Esophagus (tissue), 2 donors: ENCODE measurements around the gene PICK1. TPM values are rescaled to one million over a fixed set of nuclear protein-coding genes. Genes with fewer than 3 reads are reported as not detected.

Source experiments
- H3K27ac ChIP-seq, 2 donors: one replicate each; pipeline ENCODE4 v1.5.1; 2013; ENCODE audit warnings: low read depth in 2 of 2, mild to moderate bottlenecking in 2 of 2, inconsistent platforms in 1 of 2, low read length in 1 of 2, moderate library complexity in 1 of 2
- H3K27me3 ChIP-seq, 2 donors: one replicate each; pipeline ENCODE4 v1.6.1; 2013; ENCODE audit warnings: low read length in 2 of 2, control low read depth in 1 of 2, mild to moderate bottlenecking in 1 of 2; ENCODE audit not compliant: insufficient read depth in 2 of 2, control insufficient read depth in 1 of 2
- H3K36me3 ChIP-seq, 2 donors: one replicate each; pipeline ENCODE4 v1.6.1; 2013; ENCODE audit warnings: low read length in 1 of 2; ENCODE audit not compliant: control insufficient read depth in 2 of 2, insufficient read depth in 2 of 2
- H3K4me1 ChIP-seq, 2 donors: one replicate each; pipeline ENCODE4 v1.6.1; 2013; ENCODE audit warnings: low read length in 1 of 2; ENCODE audit not compliant: control insufficient read depth in 2 of 2, insufficient read depth in 2 of 2
- H3K4me3 ChIP-seq, 2 donors: one replicate each; pipeline ENCODE4 v1.5.1; 2013; ENCODE audit warnings: low read length in 2 of 2, mild to moderate bottlenecking in 2 of 2, low read depth in 1 of 2, moderate library complexity in 1 of 2
- H3K9me3 ChIP-seq, 2 donors: one replicate each; pipeline ENCODE4 v1.6.1; 2013; ENCODE audit warnings: mild to moderate bottlenecking in 2 of 2, low read depth in 1 of 2, low read length in 1 of 2, moderate library complexity in 1 of 2; ENCODE audit not compliant: control insufficient read depth in 2 of 2, insufficient read depth in 1 of 2
- WGBS, 2 donors: extraction: QIAGEN DNeasy Blood & Tissue Kit; methylation state at CpG; one replicate each; pipeline ENCODE4 v1.1.7; 2013; 5-methylcytosine and 5-hydroxymethylcytosine counted together
- polyA plus RNA-seq, 2 donors: library from polyadenylated mRNA; stranded (reverse); fragments of 200-250 nt; gene quantifications; one replicate each; pipeline ENCODE4 v1.2.3, GENCODE V29; 2013
- donor health status: healthy with polysubstance abuse.
- donor health status: Bipolar disorder and iron deficiency.

The PICK1 gene
- polyA plus RNA-seq, 2 donors, result 25.3 to 25.6 TPM

DNA sequence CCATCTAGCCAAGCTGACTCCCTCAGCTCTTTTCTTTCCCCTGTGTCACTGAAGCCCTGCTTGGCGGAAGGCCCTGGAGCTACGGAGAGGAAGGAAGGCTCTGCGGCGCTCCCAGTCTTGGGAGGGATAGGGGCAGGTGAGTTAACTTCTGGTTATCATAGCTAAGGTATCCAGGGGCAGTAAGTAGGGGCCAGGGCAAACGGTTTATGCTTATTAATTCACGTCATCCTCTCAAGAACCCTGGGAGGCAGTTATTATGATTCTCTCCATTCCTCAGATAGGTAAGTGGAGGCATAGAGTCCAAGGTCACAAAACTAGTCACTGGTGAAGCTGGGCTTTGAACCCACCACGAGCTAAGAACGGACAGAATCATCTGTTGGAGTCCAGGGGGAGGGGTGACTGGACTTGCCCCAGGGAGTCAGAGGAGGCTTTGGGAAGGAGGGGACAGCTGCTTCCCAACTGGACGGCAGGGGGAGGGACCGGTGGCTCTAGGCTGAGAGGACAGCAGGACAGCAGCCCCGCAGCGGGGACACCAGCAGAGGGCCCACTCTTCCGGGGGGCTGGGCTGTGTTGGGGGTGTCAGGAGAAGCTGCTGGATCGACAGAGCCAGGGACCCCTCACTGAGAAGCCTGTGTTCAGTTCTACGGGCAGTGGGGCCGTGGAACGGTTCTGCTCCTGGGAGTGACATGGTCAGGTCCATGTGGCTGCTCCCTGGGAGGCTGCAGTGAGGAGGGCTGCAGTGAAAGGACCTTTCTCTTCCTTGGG lies 49.8 kb downstream of the PICK1 start:
- H3K27ac ChIP-seq, result no peak overlapping the region
- 75 to 78% methylated on average over 17 of the region's 17 CpGs for WGBS, 2 donors
- no peak overlapping the region for H3K4me3 ChIP-seq
- H3K36me3 ChIP-seq, result no peaks in the 10 kb centered on the region
- no peaks in the 10 kb centered on the region for H3K9me3 ChIP-seq
- H3K27me3 ChIP-seq, result no peaks in the 10 kb centered on the region
- H3K4me1 ChIP-seq, result peaks cover 6 to 10% of the 10 kb centered on the region in 2 donors

- no peaks in the 10 kb centered on the region for H3K9me3 ChIP-seq
- no peak overlapping the region for H3K27ac ChIP-seq
- no peaks in the 10 kb centered on the region for H3K36me3 ChIP-seq
- peaks cover 6 to 10% of the 10 kb centered on the region in 2 donors for H3K4me1 ChIP-seq
- no peak overlapping the region for H3K4me3 ChIP-seq
- no peaks in the 10 kb centered on the region for H3K27me3 ChIP-seq
- 56% methylated on average over 17 of the region's 17 CpGs for WGBS, 2 donors
Observed at GRCh38 chr22:38107692-38108515, 50.7 kb downstream of the PICK1 start.

DNA sequence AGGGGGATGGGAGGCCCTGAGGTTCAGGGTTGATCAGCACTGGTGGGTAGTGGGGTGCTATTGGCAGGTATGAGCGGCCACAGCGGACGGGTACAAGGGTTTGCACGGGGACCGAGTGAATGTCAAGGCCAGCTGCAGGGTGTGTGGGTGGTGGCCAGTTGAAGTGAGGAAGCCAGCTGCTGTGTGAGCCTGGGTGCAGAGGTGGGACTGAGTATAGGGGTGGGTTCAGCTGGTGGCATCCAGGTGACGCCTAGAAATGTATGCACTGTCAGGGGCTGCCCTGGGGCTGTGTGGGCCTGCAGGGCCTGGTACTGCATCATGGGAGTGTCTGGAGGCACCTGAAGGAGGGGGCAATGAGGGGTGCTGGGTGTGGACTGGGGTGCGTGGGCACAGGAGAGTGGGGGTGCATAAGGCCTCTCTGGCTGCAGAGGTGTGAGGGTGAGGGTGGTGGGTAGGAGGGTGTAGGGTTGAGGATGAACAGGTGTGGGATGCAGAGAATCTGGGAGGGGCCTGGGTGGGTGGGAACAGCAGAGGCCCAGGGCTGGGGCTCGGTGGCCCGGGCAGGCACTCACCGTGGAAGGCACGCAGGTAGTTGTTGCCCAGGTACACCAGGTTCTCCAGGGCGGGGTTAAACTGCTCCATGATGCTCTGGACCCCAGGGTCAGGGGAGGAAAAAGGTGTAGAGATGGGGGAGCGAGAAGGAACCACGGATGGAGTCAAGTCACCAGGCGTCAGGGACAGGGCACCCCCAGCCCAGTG lies 51.5 kb downstream of the PICK1 start:
- H3K36me3 ChIP-seq, result no peaks in the 10 kb centered on the region
- H3K9me3 ChIP-seq, result no peaks in the 10 kb centered on the region
- H3K27ac ChIP-seq, result no peak overlapping the region
- no peaks in the 10 kb centered on the region for H3K27me3 ChIP-seq
- H3K4me1 ChIP-seq, result peaks cover 6 to 10% of the 10 kb centered on the region in 2 donors
- 77 to 87% methylated on average over 15 of the region's 15 CpGs for WGBS, 2 donors
- no peak overlapping the region for H3K4me3 ChIP-seq

GRCh38 chr22:38109371-38110001 lies 52.3 kb downstream of the PICK1 start:
- no peaks in the 10 kb centered on the region for H3K9me3 ChIP-seq
- 89 to 91% methylated on average over 20 to 22 of the region's 22 CpGs for WGBS, 2 donors
- H3K27ac ChIP-seq, result no peak overlapping the region
- H3K36me3 ChIP-seq, result no peaks in the 10 kb centered on the region
- peaks cover 6 to 10% of the 10 kb centered on the region in 2 donors for H3K4me1 ChIP-seq
- H3K27me3 ChIP-seq, result no peaks in the 10 kb centered on the region
- no peak overlapping the region for H3K4me3 ChIP-seq

DNA sequence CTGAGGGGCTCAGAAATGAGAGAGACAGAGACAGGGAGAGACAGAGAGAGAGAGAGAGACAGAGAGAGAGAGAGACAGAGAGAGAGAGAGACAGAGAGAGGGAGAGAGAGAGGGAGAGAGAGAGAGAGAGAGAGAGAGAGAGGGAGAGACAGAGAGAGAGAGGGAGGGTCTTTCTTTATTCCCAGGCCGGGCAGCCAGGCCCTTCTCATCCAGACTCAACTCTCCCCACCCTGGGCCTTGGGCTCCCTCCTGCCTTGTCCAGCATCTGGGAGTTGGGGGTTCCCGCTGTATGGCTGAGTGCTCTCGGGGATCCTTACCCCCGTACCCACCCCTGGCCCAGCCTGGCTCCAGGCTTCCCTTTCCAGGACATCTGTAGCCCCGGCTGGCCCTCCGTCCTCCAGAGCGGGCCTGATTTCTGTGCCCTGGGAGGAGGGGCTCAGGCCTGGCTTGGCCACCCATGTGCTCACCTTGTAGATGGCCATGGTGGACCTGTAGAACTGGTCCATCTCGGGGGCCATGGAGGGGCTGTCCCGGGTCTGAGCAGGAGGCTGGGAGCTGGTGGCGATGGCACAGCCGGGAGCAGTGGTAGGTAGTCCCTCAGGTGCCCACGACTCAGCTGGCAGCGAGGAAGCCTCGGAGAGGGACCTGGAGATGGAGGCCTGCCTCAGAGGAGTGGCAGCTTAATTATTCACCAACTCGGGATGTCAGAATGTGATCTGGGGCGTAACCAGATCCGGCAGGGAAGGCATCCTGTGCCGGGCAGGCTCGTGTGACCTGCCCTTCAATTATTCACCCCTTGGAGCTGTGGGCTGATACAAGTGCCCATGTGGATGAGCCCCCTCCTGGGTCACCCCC lies 53.0 kb downstream of the PICK1 start, which contains the start of gene BAIAP2L2:
BAIAP2L2 (minus strand) TSS at position 677 of the 855 bp plus-strand sequence; CDS start at position 518, 159 bp downstream.
- no peak within 1 kb of the TSS for H3K4me3 ChIP-seq
- peaks cover 6 to 10% of the 10 kb centered on the region in 2 donors for H3K4me1 ChIP-seq
- peak within 1 kb of the TSS; percentile 38 to 63 for H3K27ac ChIP-seq
- no peaks in the 10 kb centered on the region for H3K9me3 ChIP-seq
- no peaks in the 10 kb centered on the region for H3K36me3 ChIP-seq
- WGBS, 2 donors, result 62 to 73% methylated on average over 19 of the region's 19 CpGs
- no peaks in the 10 kb centered on the region for H3K27me3 ChIP-seq

GRCh38 chr22:38110863-38111852 lies 54.0 kb downstream of the PICK1 start:
- Histone ChIP-seq H3K27me3 (no peaks in the 10 kb centered on the region), H3K9me3 (no peaks in the 10 kb centered on the region), H3K36me3 (no peaks in the 10 kb centered on the region), H3K4me1 (peaks cover 6 to 10% of the 10 kb centered on the region in 2 donors), H3K4me3 (no peak overlapping the region), H3K27ac (peak overlapping the region; percentile 38 to 63)
- 53 to 61% methylated on average over 30 of the region's 30 CpGs for WGBS, 2 donors

GRCh38 chr22:38111925-38112355 lies 54.7 kb downstream of the PICK1 start:
- Histone ChIP-seq H3K27ac (no peak overlapping the region), H3K36me3 (no peaks in the 10 kb centered on the region), H3K27me3 (no peaks in the 10 kb centered on the region), H3K4me1 (peaks cover 6 to 10% of the 10 kb centered on the region in 2 donors), H3K9me3 (no peaks in the 10 kb centered on the region), H3K4me3 (no peak overlapping the region)
- WGBS, 2 donors, result 76 to 85% methylated on average over 11 of the region's 11 CpGs

- no peak overlapping the region for H3K27ac ChIP-seq
- no peaks in the 10 kb centered on the region for H3K36me3 ChIP-seq
- no peak overlapping the region for H3K4me3 ChIP-seq
- H3K27me3 ChIP-seq, result no peaks in the 10 kb centered on the region
- WGBS, 2 donors, result 72% methylated on average over 17 to 22 of the region's 22 CpGs
- peaks cover 6 to 10% of the 10 kb centered on the region in 2 donors for H3K4me1 ChIP-seq
- no peaks in the 10 kb centered on the region for H3K9me3 ChIP-seq
Observed at GRCh38 chr22:38112381-38112780, 55.2 kb downstream of the PICK1 start.
